ENCODE results near the gene CERK. TPM values are rescaled to one million over a fixed set of nuclear protein-coding genes. Genes with fewer than 3 reads are reported as not detected.

The CERK gene
- total and polyA plus RNA-seq, 2 of the 13 experiments (the other 11 are each of a cell fraction or from before 2014, with no cell fraction given): 40.3 to 41.9 TPM

- BruUV-seq (replicated peaks): no TSS peak
- H3K9ac ChIP-seq (ENCODE audit: insufficient read depth, low read depth, low read length): no peak overlapping the region
- ATAC-seq: no peak
- H3K79me2 ChIP-seq (ENCODE audit: insufficient read depth, low read length): no peaks in the 10 kb centered on the region
- DNase-seq (ENCODE audit: low spot score): no peak
- no peak overlapping the region for H3K27ac ChIP-seq (ENCODE audit: extremely low read length, insufficient read depth, low read length)
- intact Hi-C loops (cut with micrococcal nuclease; ENCODE audit: unreplicated experiment) (loop anchor here (1.0 kb wide), 1 partner anchor 94 kb away; no protein-coding TSS in a partner anchor), in situ Hi-C loops (cut with HindIII; ENCODE audit: extremely low pct_ligation_motif_present, low pct_unique_long_range_greater_than_20kb) (loop anchor here (25.0 kb wide), 1 partner anchor 95 kb away; no protein-coding TSS in a partner anchor)
- no peaks in the 10 kb centered on the region; a peak in 1 of 5 replicates for H3K36me3 ChIP-seq (replicated peaks in 1 of 2; ENCODE audit: control insufficient read depth in 1 of 2, insufficient read depth in 2 of 2, low read length in 2 of 2)
- ChIA-PET CTCF (ENCODE audit: low intra/inter-chr PET ratio, low total read pairs) (interaction anchor here (1.9 kb wide), 1 partner anchor 94 kb away, joined by 13 read pairs; no protein-coding TSS in a partner anchor), POLR2A (no interaction called here)
- peaks cover 56% of the 10 kb centered on the region for H3K4me1 ChIP-seq (ENCODE audit: insufficient read depth, low read length)
- H4K20me1 ChIP-seq (ENCODE audit: insufficient read depth, low read length): no peaks in the 10 kb centered on the region; the same call in 1 of the 2 replicates
- H3K27me3 ChIP-seq (ENCODE audit: control insufficient read depth in 1 of 2, insufficient read depth in 2 of 2, low read length in 2 of 2): no peaks in the 10 kb centered on the region; a peak in 1 of 5 replicates
- no peak overlapping the region for H3K4me2 ChIP-seq (ENCODE audit: low read depth, low read length)
- no peak overlapping the region for H2AFZ ChIP-seq (ENCODE audit: low read length)
- TF ChIP-seq ZNF891 (CRISPR knock-in tag; IDR thresholded peaks at IDR 0.05): no peak
- no peak for TF ChIP-seq PITX1 (CRISPR knock-in tag; IDR thresholded peaks at IDR 0.05)
- no peak for TF ChIP-seq CCDC6 (CRISPR knock-in tag; IDR thresholded peaks at IDR 0.05)
- TF ChIP-seq NR2F6 (IDR thresholded peaks at IDR 0.05): no peak
- TF ChIP-seq NR2F6 (CRISPR knock-in tag; IDR thresholded peaks at IDR 0.05): 0 out of 2 replicates have a peak, but pooled peaks have one; percentile 26
- no peak for TF ChIP-seq ZSCAN25 (CRISPR knock-in tag; IDR thresholded peaks at IDR 0.05)
- peak; percentile 64 for TF ChIP-seq RARA (CRISPR knock-in tag; IDR thresholded peaks at IDR 0.05)
- TF ChIP-seq SKI (IDR thresholded peaks at IDR 0.05; ENCODE audit: partially characterized antibody): peak; percentile 61
- TF ChIP-seq MAX (IDR thresholded peaks at IDR 0.05): no peak
- TF ChIP-seq THRA (CRISPR knock-in tag; IDR thresholded peaks at IDR 0.05; ENCODE audit: borderline replicate concordance): peak; percentile 44; the same call in 1 of the 2 replicates
- TF ChIP-seq MNT (IDR thresholded peaks at IDR 0.05): no peak
- TF ChIP-seq ZNF292 (CRISPR knock-in tag; IDR thresholded peaks at IDR 0.05; ENCODE audit: borderline replicate concordance, low read depth): no peak
- no peak for TF ChIP-seq ZNF414 (CRISPR knock-in tag; IDR thresholded peaks at IDR 0.05)
- no peak for TF ChIP-seq BRD4 (CRISPR knock-in tag; IDR thresholded peaks at IDR 0.05)
- TF ChIP-seq ZNF670 (CRISPR knock-in tag; IDR thresholded peaks at IDR 0.05; ENCODE audit: borderline replicate concordance): no peak
- 93% methylated on average over 10 of the region's 15 CpGs for WGBS (ENCODE audit: low lambda C conversion rate)
- no peak for FAIRE-seq
- no peak overlapping the region for H3K4me3 ChIP-seq (replicated peaks in 1 of 3; ENCODE audit: insufficient read depth in 1 of 3, low read depth in 2 of 3, low read length in 3 of 3)
- no peaks in the 10 kb centered on the region for H3K9me3 ChIP-seq (ENCODE audit: low read length)
These were observed 81.0 kb downstream of the CERK start for GRCh38 chr22:46656856-46657654.

Data from HepG2 (cell line).